K562 (cell line): Measurements from ENCODE around the gene PFKFB2. TPM values are rescaled to one million over a fixed set of nuclear protein-coding genes. Genes with fewer than 3 reads are reported as not detected.

Source experiments
- ATAC-seq: fragments of 200-7000 bp; cut with Tn5 transposase; 3 replicates; pipeline ENCODE4 v1.9.1; 2020; ENCODE audit warnings: moderate library complexity
- BruUV-seq: library from RNA; stranded (reverse); fragments of 400-500 nt; replicated peaks from 2 replicates; lab custom pipeline; 2021; lab: Mats Ljungman, UMichigan
- CTCF ChIA-PET: fragments of 300-600 bp; formaldehyde crosslinking; extraction: SDS; loops from one replicate; lab custom pipeline; 2021; ENCODE audit warnings: low intra/inter-chr PET ratio; lab: Yijun Ruan, JAX
- POLR2A ChIA-PET: fragments of 300-600, 350-650 bp; sonication (Branson Sonifier 250); formaldehyde crosslinking; extraction: SDS; loops from one replicate; lab custom pipeline; 2021; ENCODE audit warnings: antibody characterized with exemption, inconsistent platforms; lab: Yijun Ruan, JAX
- DNase-seq, 4 experiments: peaks; one replicate each; pipeline versions ENCODE4 v3.0.0 to v3.0.0-alpha.2; 2011 to 2018; ENCODE audit warnings: low spot score in 3 of 4, mixed read lengths in 3 of 4; ENCODE audit errors: extremely low read depth in 1 of 4
- FAIRE-seq: peaks from 2 replicates; lab custom pipeline; 2011; peaks lifted over from hg19 to GRCh38; lab: Jason Lieb, UNC
- H2AFZ ChIP-seq: 2 replicates; pipeline ENCODE4 v1.6.0; 2011; ENCODE audit warnings: low read depth, low read length, control low read depth, inconsistent platforms
- H3K27ac ChIP-seq: fragments of 200-600 bp; 3 replicates; pipeline ENCODE4 v1.8.0; 2011; ENCODE audit warnings: low read depth, mild to moderate bottlenecking, control low read depth, inconsistent platforms, low read length, moderate library complexity, mixed read lengths; ENCODE audit errors: extremely low read depth
- H3K27me3 ChIP-seq, 2 experiments: fragments of 300-600 bp in 1 of 2; 2 replicates in 1 of 2; 3 replicates in 1 of 2; pipeline versions ENCODE4 v1.6.0 to v1.8.0; 2011; ENCODE audit warnings: inconsistent platforms in 2 of 2, low read length in 2 of 2, mild to moderate bottlenecking in 1 of 2, mixed read lengths in 1 of 2, moderate library complexity in 1 of 2; ENCODE audit not compliant: control insufficient read depth in 2 of 2, insufficient read depth in 2 of 2
- H3K36me3 ChIP-seq: fragments of 300-600 bp; 3 replicates; pipeline ENCODE4 v1.8.0; 2011; ENCODE audit warnings: mild to moderate bottlenecking, low read length, inconsistent platforms; ENCODE audit not compliant: control insufficient read depth, insufficient read depth
- H3K4me1 ChIP-seq, 2 experiments: fragments of 200-600 bp in 1 of 2; replicated peaks in 1 of 2; 2 replicates in 1 of 2; 3 replicates in 1 of 2; pipeline versions ENCODE4 v1.5.1 to v1.8.0; 2011; ENCODE audit warnings: inconsistent platforms in 2 of 2, low read length in 2 of 2, mild to moderate bottlenecking in 1 of 2, mixed read lengths in 1 of 2, moderate library complexity in 1 of 2; ENCODE audit not compliant: control insufficient read depth in 2 of 2, insufficient read depth in 2 of 2
- H3K4me2 ChIP-seq: 2 replicates; pipeline ENCODE4 v1.6.1; 2011; ENCODE audit warnings: low read length, control low read depth, inconsistent platforms, mixed read lengths; ENCODE audit not compliant: insufficient read depth
- H3K4me3 ChIP-seq: fragments of 200-600 bp; sonication (generic), shearing (Covaris generic); 2 replicates; pipeline ENCODE4 v1.5.1; 2016; ENCODE audit warnings: control low read depth, inconsistent platforms
- H3K79me2 ChIP-seq: fragments of 200-600 bp; 3 replicates; pipeline ENCODE4 v1.8.0; 2011; ENCODE audit warnings: low read length, inconsistent platforms; ENCODE audit not compliant: control insufficient read depth, insufficient read depth
- H3K9ac ChIP-seq, 2 experiments: 2 replicates each; pipeline versions ENCODE4 v1.6.0 to v1.6.1; 2011; ENCODE audit warnings: low read depth in 2 of 2, low read length in 2 of 2, control low read depth in 1 of 2, inconsistent platforms in 1 of 2, mild to moderate bottlenecking in 1 of 2, mixed read lengths in 1 of 2; ENCODE audit not compliant: insufficient read depth in 1 of 2
- H3K9me1 ChIP-seq: one replicate; pipeline ENCODE4 v1.6.0; 2011; ENCODE audit warnings: inconsistent platforms, mild to moderate bottlenecking, low read length, moderate library complexity; ENCODE audit not compliant: control insufficient read depth, insufficient read depth
- H3K9me3 ChIP-seq: replicated peaks from 2 replicates; pipeline ENCODE4 v1.5.1; 2011; ENCODE audit warnings: low read depth, low read length, inconsistent platforms; ENCODE audit not compliant: control insufficient read depth, insufficient read depth
- H4K20me1 ChIP-seq: replicated peaks from 2 replicates; pipeline ENCODE4 v1.6.1; 2011; ENCODE audit warnings: low read length, inconsistent platforms, mixed read lengths; ENCODE audit not compliant: control insufficient read depth, insufficient read depth
- COPS2 ChIP-seq: fragments of 450-650 bp; conservative IDR thresholded peaks from 2 replicates; pipeline ENCODE4 v1.6.1; 2016; ENCODE audit warnings: mild to moderate bottlenecking, moderate library complexity
- ELK1 ChIP-seq: sonication (generic); formaldehyde crosslinking; IDR thresholded peaks from 2 replicates; pipeline ENCODE4 v1.8.1; 2022; ENCODE audit warnings: missing genetic modification reagents
- GTF2E2 ChIP-seq: fragments of 200-800 bp; sonication (Bioruptor generic); IDR thresholded peaks from 2 replicates; pipeline ENCODE4 v1.6.1; 2016; ENCODE audit warnings: missing genetic modification characterization, missing compliant biosample characterization
- MAX ChIP-seq: sonication (generic); formaldehyde crosslinking; IDR thresholded peaks from 2 replicates; pipeline ENCODE4 v1.9.0; 2022; ENCODE audit warnings: mild to moderate bottlenecking, missing genetic modification reagents
- NCOA2 ChIP-seq, 2 experiments: fragments of 450-650 bp; IDR thresholded peaks; 2 replicates each; pipeline ENCODE4 v1.6.1; 2018; ENCODE audit warnings: mild to moderate bottlenecking in 2 of 2, moderate library complexity in 1 of 2; ENCODE audit not compliant: partially characterized antibody in 2 of 2
- NELFE ChIP-seq: IDR thresholded peaks from 2 replicates; pipeline ENCODE4 v1.6.1; 2011; ENCODE audit warnings: mild to moderate bottlenecking; ENCODE audit not compliant: insufficient read depth, insufficient read length
- NFATC3 ChIP-seq: fragments of 450-650 bp; IDR thresholded peaks from 2 replicates; pipeline ENCODE4 v1.6.1; 2017; ENCODE audit warnings: mild to moderate bottlenecking
- NFIC ChIP-seq: fragments of 450-650 bp; IDR thresholded peaks from 2 replicates; pipeline ENCODE4 v1.6.1; 2017; ENCODE audit warnings: mild to moderate bottlenecking, inconsistent platforms
- PHF20 ChIP-seq: fragments of 450-650 bp; IDR thresholded peaks from 2 replicates; pipeline ENCODE4 v1.6.1; 2018; ENCODE audit not compliant: partially characterized antibody
- PRMT5 ChIP-seq: sonication (generic); formaldehyde crosslinking; IDR thresholded peaks from 2 replicates; pipeline ENCODE4 v1.5.0; 2020; ENCODE audit warnings: missing genetic modification reagents
- TRIM28 ChIP-seq: fragments of 450-650 bp; IDR thresholded peaks from 2 replicates; pipeline ENCODE4 v1.6.1; 2017
- ZKSCAN8 ChIP-seq: fragments of 200-800 bp; sonication (Bioruptor generic); IDR thresholded peaks from 2 replicates; pipeline ENCODE4 v1.6.1; 2016; ENCODE audit warnings: missing genetic modification characterization, missing compliant biosample characterization
- WGBS: fragments of 100-300 bp; shearing (Covaris generic); methylation state at CpG from one replicate; pipeline ENCODE4 v1.1.6; 2016; ENCODE audit warnings: low coverage, mixed read lengths; ENCODE audit not compliant: insufficient coverage; ENCODE audit errors: missing lambda C conversion rate; 5-methylcytosine and 5-hydroxymethylcytosine counted together
- in situ Hi-C: fragments of 300-500 bp; cut with MboI; formaldehyde crosslinking; loops from 4 replicates; pipeline ENCODE4 v1.15.0; 2018; ENCODE audit warnings: inconsistent platforms, mixed read lengths
- intact Hi-C: fragments of 100-400 bp; cut with micrococcal nuclease; formaldehyde crosslinking; loops from 2 replicates; pipeline ENCODE4 v1.14.2; 2022
- polyA plus RNA-seq, 8 experiments: library from polyadenylated mRNA; depleted of rRNA in 4 of 8; stranded (reverse) in 5 of 8; unstranded in 3 of 8; fragments of >200 nt; fragmentation: Nextera tagmentation in 2 of 8; fragmentation: Illumina TruSeq in 1 of 8; extraction: Ambion mirVana in 2 of 8; extraction: Trizol in 1 of 8; gene quantifications; 2 replicates each; pipeline versions ENCODE4 v1.2.1 to v1.2.3, GENCODE V29; 2011 to 2014; ENCODE audit warnings: inconsistent platforms in 1 of 8, missing spikeins in 1 of 8
- total RNA-seq, 7 experiments: library from RNA; depleted of rRNA in 6 of 7; stranded (reverse); fragments of >200 nt in 6 of 7; fragmentation: Illumina TruSeq in 2 of 7; extraction: Trizol in 2 of 7; gene quantifications; 2 replicates each; pipeline versions ENCODE4 v1.2.1 to v1.2.3, GENCODE V29; 2011 to 2021; ENCODE audit warnings: low replicate concordance in 1 of 7
- TF ChIP-seq, protein P1 (sequence below), 2 experiments: IDR thresholded peaks in 1 of 2; conservative IDR thresholded peaks in 1 of 2; 2 replicates each; pipeline ENCODE4 v1.6.1; 2016; ENCODE audit warnings: low read depth in 2 of 2, mild to moderate bottlenecking in 1 of 2, missing compliant biosample characterization in 1 of 2, missing genetic modification characterization in 1 of 2, moderate library complexity in 1 of 2

PFKFB2 gene
- total and polyA plus RNA-seq, 9 of the 15 experiments (the other 6 are each of a cell fraction or from before 2014, with no cell fraction given), result 6.9 to 26.0 (median 16.4) TPM

- H3K79me2 ChIP-seq, result no peaks in the 10 kb centered on the region
- no peak for ATAC-seq
- no peaks in the 10 kb centered on the region for H4K20me1 ChIP-seq
- no peaks in the 10 kb centered on the region for H3K9me1 ChIP-seq
- no peak overlapping the region for H3K27ac ChIP-seq
- no peaks in the 10 kb centered on the region for H3K4me1 ChIP-seq
- in situ Hi-C loops (no loop called here), intact Hi-C loops (no loop called here)
- H3K4me2 ChIP-seq, result no peak overlapping the region
- H2AFZ ChIP-seq, result no peak overlapping the region
- no peak for TF ChIP-seq PRMT5
- TF ChIP-seq GTF2E2 (tag), result no peak
- no peak for TF ChIP-seq MAX (CRISPR knock-in tag)
- no peak for TF ChIP-seq NFATC3
- no peak for TF ChIP-seq ZKSCAN8 (CRISPR knock-in tag)
- TF ChIP-seq, protein P1, sequence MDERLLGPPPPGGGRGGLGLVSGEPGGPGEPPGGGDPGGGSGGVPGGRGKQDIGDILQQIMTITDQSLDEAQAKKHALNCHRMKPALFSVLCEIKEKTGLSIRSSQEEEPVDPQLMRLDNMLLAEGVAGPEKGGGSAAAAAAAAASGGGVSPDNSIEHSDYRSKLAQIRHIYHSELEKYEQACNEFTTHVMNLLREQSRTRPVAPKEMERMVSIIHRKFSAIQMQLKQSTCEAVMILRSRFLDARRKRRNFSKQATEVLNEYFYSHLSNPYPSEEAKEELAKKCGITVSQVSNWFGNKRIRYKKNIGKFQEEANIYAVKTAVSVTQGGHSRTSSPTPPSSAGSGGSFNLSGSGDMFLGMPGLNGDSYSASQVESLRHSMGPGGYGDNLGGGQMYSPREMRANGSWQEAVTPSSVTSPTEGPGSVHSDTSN (CRISPR knock-in tag; IDR thresholded peaks at IDR 0.05; ENCODE audit: low read depth), result no peak
- TF ChIP-seq, protein P1 (tag; conservative IDR thresholded peaks at IDR 0.05; ENCODE audit: low read depth), result no peak
- TF ChIP-seq ELK1, result no peak
- TF ChIP-seq NFIC, result no peak
- no peak for TF ChIP-seq COPS2
- no peak for TF ChIP-seq PHF20
- TF ChIP-seq NELFE, result no peak
- no peak for TF ChIP-seq TRIM28
- TF ChIP-seq NCOA2 (IDR thresholded peaks at IDR 0.05; ENCODE audit: partially characterized antibody in 2 of 2), result no peak
- H3K4me3 ChIP-seq, result no peak overlapping the region
- no TSS peak for BruUV-seq
- no peak for DNase-seq
- ChIA-PET CTCF (no interaction called here), POLR2A (interaction anchor here (1.2 to 1.6 kb wide), 3 partner anchors 9 to 227 kb away, joined by 3 to 9 read pairs (median 3); partner anchors contain the start of gene CD55)
- FAIRE-seq, result no peak
- H3K27me3 ChIP-seq, result no peaks in the 10 kb centered on the region
- WGBS, result 25% methylated on average over 2 of the region's 2 CpGs
- no peaks in the 10 kb centered on the region for H3K36me3 ChIP-seq
- no peak overlapping the region for H3K9ac ChIP-seq
- no peaks in the 10 kb centered on the region for H3K9me3 ChIP-seq
These were observed 40.9 kb downstream of the PFKFB2 start for GRCh38 chr1:207093944-207094343.
